ENCODE data around the gene TBXA2R. TPM values are rescaled to one million over a fixed set of nuclear protein-coding genes. Genes with fewer than 3 reads are reported as not detected.

TBXA2R gene
- total RNA-seq, 4 donors from 2014 or later = 0.27 to 0.79 TPM; not detected in 2

GRCh38 chr19:3644351-3645066, 37.8 kb upstream of the TBXA2R start:
- no peaks in the 10 kb centered on the region for H3K27me3 ChIP-seq
- no peak overlapping the region for H3K27ac ChIP-seq
- no peak for TF ChIP-seq POLR2A (IDR thresholded peaks at IDR 0.05)
- no peak for TF ChIP-seq EP300 (IDR thresholded peaks at IDR 0.05; ENCODE audit: low read depth)
- no peak for TF ChIP-seq POLR2AphosphoS5 (IDR thresholded peaks at IDR 0.05)
- TF ChIP-seq CTCF (IDR thresholded peaks at IDR 0.05) = no peak
- intact Hi-C loops (cut with DNase I; ENCODE audit: low total_unique reads) = no loop called here
- peaks cover 0 to 7% (median 0%) of the 10 kb centered on the region in 4 donors for H3K36me3 ChIP-seq
- no peaks in the 10 kb centered on the region for H3K9me3 ChIP-seq
- 81% methylated on average over 19 of the region's 19 CpGs; no CpG with 5 or more reads in 1 of the 2 donors for WGBS, 2 donors (ENCODE audit: low coverage in 1 of 2)
- no peak for DNase-seq
- no peak overlapping the region for H3K4me3 ChIP-seq
- no peaks in the 10 kb centered on the region for H3K4me1 ChIP-seq
- in situ Hi-C loops (cut with MboI; ENCODE audit: low pct_ligation_motif_present in 1 of 4, low pct_unique_long_range_greater_than_20kb in 1 of 4, low sequenced_read_pairs in 3 of 4) = no loop called here

GRCh38 chr19:3643674-3644313, 37.1 kb upstream of the TBXA2R start:
- Histone ChIP-seq H3K4me1 (no peaks in the 10 kb centered on the region), H3K36me3 (peaks cover 0 to 7% (median 0%) of the 10 kb centered on the region in 4 donors), H3K27me3 (no peaks in the 10 kb centered on the region), H3K27ac (no peak overlapping the region), H3K4me3 (no peak overlapping the region), H3K9me3 (no peaks in the 10 kb centered on the region)
- WGBS, 2 donors (ENCODE audit: low coverage in 1 of 2) = 91% methylated on average over 19 of the region's 28 CpGs; no CpG with 5 or more reads in 1 of the 2 donors
- no peak for TF ChIP-seq CTCF (IDR thresholded peaks at IDR 0.05)
- no peak for TF ChIP-seq POLR2A (IDR thresholded peaks at IDR 0.05)
- no peak for TF ChIP-seq EP300 (IDR thresholded peaks at IDR 0.05; ENCODE audit: low read depth)
- TF ChIP-seq POLR2AphosphoS5 (IDR thresholded peaks at IDR 0.05) = no peak
- intact Hi-C loops (cut with DNase I; ENCODE audit: low total_unique reads) (no loop called here), in situ Hi-C loops (cut with MboI; ENCODE audit: low pct_ligation_motif_present in 1 of 4, low pct_unique_long_range_greater_than_20kb in 1 of 4, low sequenced_read_pairs in 3 of 4) (no loop called here)
- no peak for DNase-seq

- no peak for DNase-seq
Measured at GRCh38 chr19:3642987-3643673, 36.5 kb upstream of the TBXA2R start.

More at GRCh38 chr19:3642987-3643673, 36.5 kb upstream of the TBXA2R start:
- H3K4me3 ChIP-seq = no peak overlapping the region
- intact Hi-C loops (cut with DNase I; ENCODE audit: low total_unique reads) (no loop called here), in situ Hi-C loops (cut with MboI; ENCODE audit: low pct_ligation_motif_present in 1 of 4, low pct_unique_long_range_greater_than_20kb in 1 of 4, low sequenced_read_pairs in 3 of 4) (no loop called here)
- WGBS, 2 donors (ENCODE audit: low coverage in 1 of 2) = 80 to 89% methylated on average over 2 to 36 of the region's 36 CpGs
- TF ChIP-seq EP300 (IDR thresholded peaks at IDR 0.05; ENCODE audit: low read depth) = no peak
- TF ChIP-seq POLR2AphosphoS5 (IDR thresholded peaks at IDR 0.05) = no peak
- TF ChIP-seq CTCF (IDR thresholded peaks at IDR 0.05) = no peak
- TF ChIP-seq POLR2A (IDR thresholded peaks at IDR 0.05) = no peak
- no peaks in the 10 kb centered on the region for H3K27me3 ChIP-seq
- H3K4me1 ChIP-seq = no peaks in the 10 kb centered on the region
- no peaks in the 10 kb centered on the region for H3K9me3 ChIP-seq
- H3K27ac ChIP-seq = no peak overlapping the region
- H3K36me3 ChIP-seq = peaks cover 0 to 13% (median 2%) of the 10 kb centered on the region in 4 donors

All from transverse colon (tissue), 4 donors.